Astrocyte of the cerebellum (primary cell): ENCODE measurements around the gene CSH2.
"Not testable (repeated sequence)": the region's sequence is repeated elsewhere in the genome, so short reads cannot be mapped to it uniquely, and the experiment has no call there.

Experiments used
- DNase-seq: peaks from one replicate; pipeline ENCODE4 v3.0.0-alpha.2; 2011; ENCODE audit warnings: low read depth
- H3K4me3 ChIP-seq: 2 replicates; pipeline ENCODE4 v1.5.1; 2011; ENCODE audit warnings: mild to moderate bottlenecking, low read depth, low read length, moderate library complexity
- in situ Hi-C: cut with HindIII; loops from 2 replicates; pipeline ENCODE4 v1.10.0; 2017; ENCODE audit warnings: low sequenced_read_pairs
- TF ChIP-seq, protein P1 (sequence below): IDR thresholded peaks from 2 replicates; pipeline ENCODE4 v1.5.1; 2012; ENCODE audit warnings: low read length, low read depth, moderate library complexity, mild to moderate bottlenecking; ENCODE audit errors: missing control alignments

The CSH2 gene

DNA sequence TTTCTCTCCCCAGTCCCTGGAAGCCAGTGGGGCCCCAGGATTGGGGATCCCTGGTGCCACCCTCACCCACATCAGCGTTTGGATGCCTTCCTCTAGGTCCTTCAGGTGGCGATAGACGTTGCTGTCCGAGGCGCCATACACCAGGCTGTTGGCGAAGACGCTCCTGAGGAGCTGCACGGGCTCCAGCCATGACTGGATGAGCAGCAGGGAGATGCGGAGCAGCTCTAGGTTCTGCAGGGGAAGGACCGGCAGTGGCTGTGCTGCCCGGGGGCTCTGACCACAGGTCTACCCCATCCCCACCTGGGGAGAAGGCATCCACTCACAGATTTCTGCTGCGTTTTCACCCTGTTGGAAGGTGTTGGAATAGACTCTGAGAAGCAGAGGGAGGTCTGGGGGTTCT lies 7.2 kb upstream of the CSH2 start:
- in situ Hi-C loops, result no loop called here
- no peak for DNase-seq
- TF ChIP-seq, protein P1, sequence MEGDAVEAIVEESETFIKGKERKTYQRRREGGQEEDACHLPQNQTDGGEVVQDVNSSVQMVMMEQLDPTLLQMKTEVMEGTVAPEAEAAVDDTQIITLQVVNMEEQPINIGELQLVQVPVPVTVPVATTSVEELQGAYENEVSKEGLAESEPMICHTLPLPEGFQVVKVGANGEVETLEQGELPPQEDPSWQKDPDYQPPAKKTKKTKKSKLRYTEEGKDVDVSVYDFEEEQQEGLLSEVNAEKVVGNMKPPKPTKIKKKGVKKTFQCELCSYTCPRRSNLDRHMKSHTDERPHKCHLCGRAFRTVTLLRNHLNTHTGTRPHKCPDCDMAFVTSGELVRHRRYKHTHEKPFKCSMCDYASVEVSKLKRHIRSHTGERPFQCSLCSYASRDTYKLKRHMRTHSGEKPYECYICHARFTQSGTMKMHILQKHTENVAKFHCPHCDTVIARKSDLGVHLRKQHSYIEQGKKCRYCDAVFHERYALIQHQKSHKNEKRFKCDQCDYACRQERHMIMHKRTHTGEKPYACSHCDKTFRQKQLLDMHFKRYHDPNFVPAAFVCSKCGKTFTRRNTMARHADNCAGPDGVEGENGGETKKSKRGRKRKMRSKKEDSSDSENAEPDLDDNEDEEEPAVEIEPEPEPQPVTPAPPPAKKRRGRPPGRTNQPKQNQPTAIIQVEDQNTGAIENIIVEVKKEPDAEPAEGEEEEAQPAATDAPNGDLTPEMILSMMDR, result no peak
- no peak overlapping the region for H3K4me3 ChIP-seq

DNA sequence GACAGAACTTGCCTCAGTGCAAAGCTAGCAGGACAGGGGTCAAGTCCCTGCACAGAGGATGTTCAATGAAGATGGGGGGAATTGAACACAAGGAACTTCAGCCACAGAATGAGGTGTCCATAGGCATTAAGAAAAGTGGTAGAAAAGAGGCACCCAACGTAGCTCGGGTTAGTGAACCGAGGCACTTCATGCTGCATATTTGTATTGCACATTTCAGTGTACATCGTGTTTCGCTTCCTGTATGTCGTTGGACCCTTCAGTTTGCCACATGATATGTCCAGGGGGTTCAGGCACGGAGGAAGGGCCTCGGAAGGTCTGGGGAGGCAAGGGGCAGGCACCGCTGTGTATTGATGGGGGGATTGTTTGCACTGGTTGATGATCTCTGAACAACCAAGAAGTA lies 4.9 kb upstream of the CSH2 start:
- in situ Hi-C loops, H3K4me3 ChIP-seq, DNase-seq: not testable (repeated sequence)

DNA sequence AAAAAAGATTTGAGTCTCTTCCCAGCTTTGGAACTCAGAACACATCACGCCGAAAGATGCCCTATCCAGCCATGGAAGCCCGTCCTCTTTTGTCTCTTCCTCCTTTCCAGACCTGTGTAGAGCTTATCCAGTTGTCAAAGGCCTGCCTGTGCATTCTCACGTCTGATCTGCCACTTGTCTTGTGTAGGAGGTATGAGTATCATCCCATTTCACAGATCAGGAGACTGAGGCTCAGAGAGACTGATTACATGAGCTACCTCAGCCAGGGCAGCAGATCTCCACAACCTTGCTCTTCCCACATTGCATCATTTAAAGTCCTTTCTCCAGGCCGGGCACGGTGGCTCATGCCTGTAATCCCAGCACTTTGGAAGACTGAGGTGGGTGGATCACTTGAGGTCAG lies 1.2 kb upstream of the CSH2 start:
- in situ Hi-C loops, H3K4me3 ChIP-seq, DNase-seq: not testable (repeated sequence)

DNA sequence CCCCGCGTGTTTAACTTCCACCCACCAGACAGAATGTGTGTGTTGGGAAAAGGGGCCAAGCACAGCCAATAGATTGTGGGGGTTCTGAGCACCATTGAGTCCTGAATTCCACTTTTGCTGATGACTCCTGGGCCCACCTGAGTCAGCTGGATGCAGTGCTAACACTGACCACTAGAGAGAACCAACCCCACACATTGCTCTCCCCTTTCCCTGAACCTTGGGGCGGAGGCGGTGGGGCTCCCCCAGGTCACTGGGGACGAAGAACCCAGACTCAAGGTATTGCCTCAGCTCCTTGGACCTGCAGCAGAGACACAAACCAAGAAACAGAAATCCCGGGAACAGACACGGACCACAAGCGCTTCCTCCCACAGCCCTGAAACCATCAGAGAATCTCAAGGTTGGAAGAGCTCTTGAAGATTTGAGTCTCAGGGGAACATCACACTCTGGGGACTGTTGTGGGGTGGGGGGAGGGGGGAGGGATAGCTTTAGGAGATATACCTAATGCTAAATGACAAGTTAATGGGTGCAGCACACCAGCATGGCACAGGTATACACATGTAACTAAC lies 667 bp upstream of the CSH2 start:
- in situ Hi-C loops, H3K4me3 ChIP-seq, DNase-seq: not testable (repeated sequence)

DNA sequence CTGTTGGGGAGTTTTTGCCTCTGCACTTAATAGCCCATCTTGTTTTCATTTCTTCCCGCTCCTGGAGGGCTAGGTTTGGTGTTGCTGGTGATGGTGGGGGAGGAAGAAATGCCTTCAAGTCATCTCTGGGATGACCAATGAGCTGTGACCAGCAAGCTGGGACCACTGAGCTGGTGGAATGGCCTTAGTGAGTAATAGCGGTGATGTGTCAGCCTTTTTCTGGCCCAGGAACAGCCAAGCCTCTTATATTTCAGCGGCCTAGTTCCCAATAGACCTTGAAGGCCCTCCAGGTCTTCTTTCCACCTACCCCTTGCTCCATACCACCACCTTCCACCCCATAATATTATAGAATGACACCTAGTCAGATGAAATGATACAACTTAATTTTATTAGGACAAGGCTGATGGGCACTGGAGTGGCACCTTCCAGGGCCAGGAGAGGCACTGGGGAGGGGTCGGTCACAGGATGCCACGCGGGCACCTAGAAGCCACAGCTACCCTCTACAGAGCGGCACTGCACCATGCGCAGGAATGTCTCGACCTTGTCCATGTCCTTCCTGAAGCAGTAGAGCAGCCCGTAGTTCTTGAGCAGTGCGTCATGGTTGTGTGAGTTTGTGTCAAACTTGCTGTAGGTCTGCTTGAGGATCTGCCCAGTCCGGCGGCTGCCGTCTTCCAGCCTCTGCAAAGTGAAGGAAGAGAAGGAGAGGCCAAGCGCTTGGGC lies 1.7 kb downstream of the CSH2 start:
- DNase-seq, in situ Hi-C loops, H3K4me3 ChIP-seq: not testable (repeated sequence)

DNA sequence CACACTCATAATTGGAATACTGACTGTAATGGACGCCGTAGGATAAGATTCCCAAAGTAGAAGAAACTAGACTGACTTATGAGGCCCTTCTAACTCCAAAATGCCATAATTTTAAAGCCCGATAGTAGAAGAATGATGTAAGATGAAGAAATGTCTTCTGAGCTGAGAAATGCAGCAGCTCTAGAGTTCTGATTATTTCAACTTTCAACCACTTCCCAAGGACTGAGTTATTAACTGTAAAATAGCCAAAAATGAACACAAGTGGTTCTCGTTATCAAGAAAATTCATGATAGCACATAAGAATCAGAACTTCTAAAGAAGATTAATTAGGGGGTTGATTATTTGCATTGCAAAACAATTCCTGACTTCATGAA lies 3.2 kb downstream of the CSH2 start:
- DNase-seq, in situ Hi-C loops, H3K4me3 ChIP-seq: not testable (repeated sequence)

DNA sequence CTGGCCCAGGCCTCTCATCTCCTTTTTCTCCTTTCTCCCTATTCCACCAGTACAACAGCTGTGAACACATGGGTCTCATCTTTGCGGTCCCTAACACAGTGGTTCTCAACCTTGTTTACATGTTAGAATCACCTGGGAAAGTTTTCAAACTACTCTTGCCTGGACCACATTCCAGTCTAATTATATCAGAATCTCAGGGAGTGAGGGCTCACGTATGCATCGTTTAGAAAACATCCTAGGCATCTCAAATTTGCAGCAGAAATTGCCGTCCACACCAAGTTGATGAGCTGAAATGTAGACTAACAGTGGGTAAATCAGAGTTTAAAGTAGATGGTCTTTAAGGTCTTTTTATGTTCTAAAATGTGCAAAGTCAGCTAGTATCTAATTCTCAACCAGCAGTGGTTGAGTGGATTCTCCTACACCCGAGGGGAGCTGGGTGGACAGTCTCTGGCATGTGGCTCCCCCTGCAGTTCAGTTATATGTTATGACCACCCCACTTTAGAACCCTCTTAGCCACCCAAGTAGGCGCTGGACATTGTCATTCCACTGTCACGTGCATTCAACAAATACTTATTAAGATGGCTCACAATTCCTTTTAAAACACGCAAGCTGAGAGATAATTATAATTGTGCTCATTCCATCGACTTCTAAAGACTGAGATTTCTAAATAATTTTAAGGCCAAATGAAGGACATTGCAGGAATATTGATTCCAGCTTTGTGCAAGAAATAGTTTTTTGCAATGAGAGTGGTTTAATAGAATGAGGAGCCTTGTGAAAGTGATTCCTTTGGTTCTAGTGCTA lies 3.8 kb downstream of the CSH2 start:
- DNase-seq, H3K4me3 ChIP-seq, in situ Hi-C loops: not testable (repeated sequence)
- TF ChIP-seq, protein P1, result peak; percentile 18

DNA sequence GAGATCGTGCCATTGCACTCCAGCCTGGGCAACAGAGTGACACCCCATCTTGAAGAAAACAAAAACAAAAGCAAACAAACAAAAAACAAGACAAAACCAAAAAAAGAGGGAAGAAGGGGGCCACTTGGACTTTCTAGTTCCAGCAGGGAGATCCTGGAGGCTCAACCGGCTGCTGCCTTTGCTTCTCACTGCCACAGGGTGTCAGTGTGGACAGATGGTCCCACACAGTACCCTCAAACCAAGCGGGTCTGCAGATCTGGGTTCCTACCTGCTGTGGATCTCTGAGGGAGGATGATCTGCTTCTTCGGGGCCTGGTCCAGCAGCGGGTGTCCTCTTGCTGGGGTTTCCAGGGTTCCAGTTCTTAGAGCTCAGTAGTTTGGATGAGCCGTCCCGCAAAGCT lies 6.9 kb downstream of the CSH2 start:
- TF ChIP-seq, protein P1, result peak; percentile 32

DNA sequence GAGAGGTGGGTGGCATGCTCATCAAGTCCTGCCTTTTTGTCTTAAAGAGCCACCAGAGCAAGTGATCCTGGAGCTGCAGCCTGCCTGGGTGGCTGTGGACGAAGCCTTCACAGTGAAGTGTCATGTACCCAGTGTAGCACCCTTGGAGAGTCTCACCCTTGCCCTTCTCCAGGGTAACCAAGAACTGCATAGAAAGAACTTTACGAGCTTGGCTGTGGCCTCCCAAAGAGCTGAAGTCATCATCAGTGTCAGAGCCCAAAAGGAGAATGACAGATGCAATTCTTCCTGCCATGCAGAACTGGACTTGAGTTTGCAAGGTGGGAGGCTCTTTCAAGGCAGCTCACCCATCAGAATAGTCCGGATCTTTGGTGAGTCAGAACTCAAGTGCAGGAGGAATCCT lies 14.2 kb downstream of the CSH2 start:
- DNase-seq, result no peak
- in situ Hi-C loops, result no loop called here
- H3K4me3 ChIP-seq, result no peak overlapping the region
- TF ChIP-seq, protein P1, result no peak

More for the DNA sequence above, 6.9 kb downstream of the CSH2 start:
- H3K4me3 ChIP-seq, in situ Hi-C loops, DNase-seq: not testable (repeated sequence)

DNA sequence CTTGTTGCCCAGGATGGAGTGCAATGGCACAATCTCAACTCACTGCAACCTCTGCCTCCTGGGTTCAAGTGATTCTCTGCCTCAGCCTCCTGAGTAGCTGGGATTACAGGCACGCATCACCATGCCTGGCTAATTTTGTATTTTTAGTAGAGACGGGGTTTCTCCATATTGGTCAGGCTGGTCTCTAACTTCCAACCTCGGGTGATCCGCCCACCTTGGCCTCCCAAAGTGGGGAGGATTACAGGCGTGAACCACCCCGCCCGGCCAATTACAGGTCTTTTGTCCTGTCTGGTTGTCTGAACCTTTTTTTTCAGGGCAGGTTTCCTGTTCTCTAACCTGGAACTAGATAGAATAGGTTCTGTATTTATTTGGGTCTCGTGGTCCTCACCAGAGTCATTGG lies 17.1 kb downstream of the CSH2 start:
- H3K4me3 ChIP-seq, in situ Hi-C loops, DNase-seq: not testable (repeated sequence)
